HCT116 (cell line): Measurements from ENCODE around the gene SMYD4.

Experiments used
- CBX3 ChIP-seq: IDR thresholded peaks from 2 replicates; pipeline ENCODE4 v1.6.1; 2012; ENCODE audit warnings: low read depth
- CTCF ChIP-seq, 3 experiments: fragments of 200-600 bp in 1 of 3; sonication (generic) in 1 of 3; IDR thresholded peaks in 2 of 3; conservative IDR thresholded peaks in 1 of 3; 2 replicates each; pipeline ENCODE4 v1.5.1; 2012 to 2017; ENCODE audit warnings: low read depth in 2 of 3, low read length in 2 of 3, antibody characterized with exemption in 1 of 3, borderline replicate concordance in 1 of 3, control low read depth in 1 of 3, mild to moderate bottlenecking in 1 of 3, mixed read lengths in 1 of 3, mixed run types in 1 of 3, moderate library complexity in 1 of 3; ENCODE audit not compliant: insufficient read depth in 1 of 3
- EZH2 ChIP-seq: fragments of 200-600 bp; sonication (generic); IDR thresholded peaks from 2 replicates; pipeline ENCODE4 v1.6.1; 2017; ENCODE audit warnings: antibody characterized with exemption, mixed run types
- EZH2phosphoT487 ChIP-seq: fragments of 200-600 bp; IDR thresholded peaks from 2 replicates; pipeline ENCODE4 v1.6.1; 2018; ENCODE audit warnings: antibody characterized with exemption, borderline replicate concordance
- JUND ChIP-seq: IDR thresholded peaks from 2 replicates; pipeline ENCODE4 v1.6.1; 2012
- POLR2A ChIP-seq: IDR thresholded peaks from 2 replicates; pipeline ENCODE4 v1.7.0; 2011; ENCODE audit warnings: borderline replicate concordance; ENCODE audit not compliant: insufficient read depth, insufficient read length; ENCODE audit errors: extremely low read depth
- POLR2AphosphoS5 ChIP-seq: IDR thresholded peaks from 2 replicates; pipeline ENCODE4 v1.6.1; 2011; ENCODE audit warnings: mild to moderate bottlenecking, low read depth, low read length, moderate library complexity
- RAD21 ChIP-seq: IDR thresholded peaks from 2 replicates; pipeline ENCODE4 v1.6.1; 2012; ENCODE audit warnings: low read depth, mild to moderate bottlenecking
- SP1 ChIP-seq: IDR thresholded peaks from 2 replicates; pipeline ENCODE4 v1.6.1; 2012; ENCODE audit warnings: low read depth
- TCF7L2 ChIP-seq: IDR thresholded peaks from 2 replicates; pipeline ENCODE4 v1.7.0; 2011; ENCODE audit warnings: borderline replicate concordance, inconsistent platforms; ENCODE audit not compliant: insufficient read depth, insufficient read length; ENCODE audit errors: extremely low read depth
- ZBTB33 ChIP-seq: IDR thresholded peaks from 2 replicates; pipeline ENCODE4 v1.6.1; 2011; ENCODE audit warnings: mild to moderate bottlenecking, low read length, moderate library complexity; ENCODE audit not compliant: insufficient replicate concordance; ENCODE audit errors: extremely low read depth
- ZFX ChIP-seq: fragments of 450-650 bp; IDR thresholded peaks from 2 replicates; pipeline ENCODE4 v1.6.1; 2017
- ZNF274 ChIP-seq: fragments of 200-500 bp; sonication (Bioruptor generic); IDR thresholded peaks from 2 replicates; pipeline ENCODE4 v1.6.1; 2014; ENCODE audit warnings: mild to moderate bottlenecking, low read depth, low read length, inconsistent platforms

- TF ChIP-seq EZH2 (no peak), CTCF (IDR thresholded peaks at IDR 0.05 in 2 of 3, conservative IDR thresholded peaks at IDR 0.05 in 1 of 3; ENCODE audit: borderline replicate concordance in 1 of 3, insufficient read depth in 1 of 3, low read depth in 2 of 3, low read length in 2 of 3) (no peak), POLR2AphosphoS5 (no peak), CBX3 (no peak), POLR2A (no peak), EZH2phosphoT487 (no peak), ZFX (no peak), JUND (no peak), RAD21 (no peak), TCF7L2 (no peak), ZNF274 (no peak), SP1 (no peak), ZBTB33 (no peak)
These were observed 96.8 kb downstream of the SMYD4 start for GRCh38 chr17:1732833-1733321.
